Measurements from ENCODE around the gene GNLY.

- TF ChIP-seq CTCF (IDR thresholded peaks at IDR 0.05; ENCODE audit: low read depth, low read length) (no peak), POLR2A (IDR thresholded peaks at IDR 0.05; ENCODE audit: extremely low read depth, insufficient read length) (no peak), MAX (IDR thresholded peaks at IDR 0.05; ENCODE audit: low read depth, low read length) (no peak), MYC (IDR thresholded peaks at IDR 0.05; ENCODE audit: low read depth, low read length) (no peak)
These were observed 43.7 kb upstream of the GNLY start for GRCh38 chr2:85650456-85650855.
